ENCODE measurements around the gene TCHH. TPM values are rescaled to one million over a fixed set of nuclear protein-coding genes. Genes with fewer than 3 reads are reported as not detected.

The TCHH gene, protein sequence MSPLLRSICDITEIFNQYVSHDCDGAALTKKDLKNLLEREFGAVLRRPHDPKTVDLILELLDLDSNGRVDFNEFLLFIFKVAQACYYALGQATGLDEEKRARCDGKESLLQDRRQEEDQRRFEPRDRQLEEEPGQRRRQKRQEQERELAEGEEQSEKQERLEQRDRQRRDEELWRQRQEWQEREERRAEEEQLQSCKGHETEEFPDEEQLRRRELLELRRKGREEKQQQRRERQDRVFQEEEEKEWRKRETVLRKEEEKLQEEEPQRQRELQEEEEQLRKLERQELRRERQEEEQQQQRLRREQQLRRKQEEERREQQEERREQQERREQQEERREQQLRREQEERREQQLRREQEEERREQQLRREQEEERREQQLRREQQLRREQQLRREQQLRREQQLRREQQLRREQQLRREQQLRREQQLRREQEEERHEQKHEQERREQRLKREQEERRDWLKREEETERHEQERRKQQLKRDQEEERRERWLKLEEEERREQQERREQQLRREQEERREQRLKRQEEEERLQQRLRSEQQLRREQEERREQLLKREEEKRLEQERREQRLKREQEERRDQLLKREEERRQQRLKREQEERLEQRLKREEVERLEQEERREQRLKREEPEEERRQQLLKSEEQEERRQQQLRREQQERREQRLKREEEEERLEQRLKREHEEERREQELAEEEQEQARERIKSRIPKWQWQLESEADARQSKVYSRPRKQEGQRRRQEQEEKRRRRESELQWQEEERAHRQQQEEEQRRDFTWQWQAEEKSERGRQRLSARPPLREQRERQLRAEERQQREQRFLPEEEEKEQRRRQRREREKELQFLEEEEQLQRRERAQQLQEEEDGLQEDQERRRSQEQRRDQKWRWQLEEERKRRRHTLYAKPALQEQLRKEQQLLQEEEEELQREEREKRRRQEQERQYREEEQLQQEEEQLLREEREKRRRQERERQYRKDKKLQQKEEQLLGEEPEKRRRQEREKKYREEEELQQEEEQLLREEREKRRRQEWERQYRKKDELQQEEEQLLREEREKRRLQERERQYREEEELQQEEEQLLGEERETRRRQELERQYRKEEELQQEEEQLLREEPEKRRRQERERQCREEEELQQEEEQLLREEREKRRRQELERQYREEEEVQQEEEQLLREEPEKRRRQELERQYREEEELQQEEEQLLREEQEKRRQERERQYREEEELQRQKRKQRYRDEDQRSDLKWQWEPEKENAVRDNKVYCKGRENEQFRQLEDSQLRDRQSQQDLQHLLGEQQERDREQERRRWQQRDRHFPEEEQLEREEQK (N-terminal part only)
- under 1 TPM in 1 of 2 experiments, not detected in 1; 0.02 TPM for total RNA-seq

DNA sequence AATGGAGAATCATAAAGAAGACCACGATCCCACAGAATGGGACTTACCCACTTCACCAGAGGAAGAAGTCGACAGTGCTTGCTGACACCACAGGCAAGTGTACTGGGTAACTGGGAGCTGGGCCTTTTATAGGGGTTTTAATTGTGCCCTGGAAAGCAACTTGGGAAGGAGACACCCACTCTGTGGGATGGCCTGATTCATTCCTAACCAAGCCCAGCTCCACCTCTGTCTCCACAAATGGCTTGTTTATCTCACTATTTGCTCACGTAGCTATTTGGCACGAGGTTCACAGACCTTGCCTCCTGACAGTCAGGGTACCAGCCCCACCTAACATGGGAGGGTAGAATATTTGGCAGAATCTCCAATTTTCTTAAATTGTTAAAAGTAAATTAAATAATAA lies at the start of gene TCHH:
TCHH (minus strand) TSS at position 101 of the 400 bp plus-strand sequence. CDS start 1,364 bp downstream, outside the sequence.

DNA sequence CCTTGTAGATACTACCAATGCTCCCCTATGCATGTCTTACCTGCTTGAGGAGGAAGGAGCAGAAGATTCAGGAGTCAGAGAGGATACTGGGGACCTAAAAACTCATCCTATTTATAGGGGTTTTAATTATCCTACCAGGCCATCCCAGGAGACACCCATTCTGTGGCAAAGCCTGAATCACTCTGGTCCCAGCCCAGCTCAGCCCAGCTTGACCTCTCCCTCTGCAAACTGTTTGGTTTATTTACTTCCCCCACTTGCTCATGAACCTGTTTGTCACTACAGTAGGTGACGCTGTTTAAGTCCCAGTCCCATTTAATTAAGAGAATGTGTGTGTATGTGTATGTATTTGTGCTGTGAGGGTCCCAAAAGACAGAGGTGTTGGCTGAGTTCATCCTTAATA lies 43.9 kb upstream of the TCHH start, which contains the start of gene RPTN:
RPTN (minus strand) TSS at position 85 of the 400 bp plus-strand sequence. CDS start 1,339 bp downstream, outside the sequence.

DNA sequence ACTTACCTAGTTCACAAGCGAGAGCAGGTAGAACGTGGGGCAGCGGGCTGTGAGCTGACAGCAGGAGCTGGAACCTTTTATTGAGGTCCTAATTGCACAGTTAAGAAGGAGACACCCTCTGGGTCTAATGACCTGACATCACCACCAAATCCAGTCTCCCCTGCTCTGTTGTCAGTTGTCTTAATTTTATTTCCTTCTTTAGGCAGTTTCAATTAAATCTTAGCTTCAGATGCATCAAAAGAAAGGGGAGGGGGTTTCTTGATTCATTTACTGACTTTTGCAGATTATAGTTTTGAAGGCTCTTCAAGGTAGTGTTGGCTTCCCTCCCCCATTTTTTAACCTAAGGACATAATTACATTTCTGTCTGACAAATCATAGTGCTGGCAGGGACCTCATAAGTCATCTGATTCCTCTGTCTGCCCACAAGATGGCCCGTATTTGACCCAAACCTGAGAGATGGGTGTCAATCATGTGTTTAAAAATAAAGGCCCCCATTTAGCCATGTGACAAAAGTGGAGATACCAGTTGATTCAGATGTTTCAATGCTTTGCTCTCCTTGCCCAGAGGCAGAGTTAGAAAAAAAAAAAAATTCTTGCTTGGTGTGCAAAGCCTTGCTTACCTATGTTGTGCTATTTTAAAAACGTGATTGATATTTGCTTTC lies 26.1 kb downstream of the TCHH start, which contains the start of gene TCHHL1:
TCHHL1 (minus strand) TSS at position 51 of the 661 bp plus-strand sequence. CDS start 921 bp downstream, outside the sequence.

Other genes with a start within 250 kb of the TCHH start
- gene THEM4, start 205.9 kb downstream of the TCHH start, total RNA-seq, result 10 to 100 TPM; 24.7 to 25.8 TPM
- 100 to 1,000 TPM; 489 to 516 TPM for gene S100A10, start 121.6 kb downstream of the TCHH start, total RNA-seq
- 100 to 1,000 TPM; 304 to 323 TPM for gene S100A11, start 78.4 kb downstream of the TCHH start, total RNA-seq
- not detected for gene TCHHL1, start 26.4 kb downstream of the TCHH start, total RNA-seq
- not detected for gene RPTN, start 43.8 kb upstream of the TCHH start, total RNA-seq
- not detected for gene HRNR, start 108.7 kb upstream of the TCHH start, total RNA-seq
- not detected for gene FLG, start 209.8 kb upstream of the TCHH start, total RNA-seq
- not detected for gene FLG2, start 244.6 kb upstream of the TCHH start, total RNA-seq

Measured in activated naive CD4-positive, alpha-beta T cell treated with anti-CD3 and anti-CD28 coated beads, Interleukin-2, amount 10 ng/mL, durations not matched to agents 5 hours and 36 hours (primary cell).